SK-N-SH (cell line): ENCODE data around the gene RAPGEF1. TPM values are rescaled to one million over a fixed set of nuclear protein-coding genes. Genes with fewer than 3 reads are reported as not detected.

Source experiments
- CTCF ChIA-PET: fragments of 300-600, 350-600 bp; formaldehyde crosslinking; extraction: SDS; loops from one replicate; lab custom pipeline; 2021; lab: Yijun Ruan, JAX
- POLR2A ChIA-PET: fragments of 350-600 bp; sonication (Branson Sonifier 250); formaldehyde crosslinking; extraction: SDS; loops from one replicate; lab custom pipeline; 2020; ENCODE audit warnings: antibody characterized with exemption, inconsistent platforms; lab: Yijun Ruan, JAX
- DNase-seq: peaks from one replicate; pipeline ENCODE4 v3.0.0; 2012
- H2AFZ ChIP-seq: fragments of 200-600 bp; sonication (generic); 2 replicates; pipeline ENCODE4 v1.8.1; 2016; ENCODE audit warnings: antibody characterized with exemption, mild to moderate bottlenecking, low read depth
- H3F3A ChIP-seq: fragments of 200-600 bp; sonication (generic); replicated peaks from 2 replicates; pipeline ENCODE3; 2016; ENCODE audit warnings: antibody characterized with exemption, mild to moderate bottlenecking; ENCODE audit not compliant: insufficient read depth
- H3K27ac ChIP-seq, 2 experiments: fragments of 200-500 bp in 1 of 2; fragments of 200-600 bp in 1 of 2; sonication (Bioruptor generic) in 1 of 2; sonication (generic), shearing (Covaris generic) in 1 of 2; 2 replicates each; pipeline versions ENCODE4 v1.5.1 to v1.6.1; 2014 to 2016; ENCODE audit warnings: low read depth in 2 of 2, inconsistent platforms in 1 of 2, low read length in 1 of 2, mild to moderate bottlenecking in 1 of 2, mixed read lengths in 1 of 2
- H3K27me3 ChIP-seq: fragments of 200-600 bp; sonication (generic), shearing (Covaris generic); 2 replicates; pipeline ENCODE4 v1.6.1; 2016; ENCODE audit warnings: mixed run types; ENCODE audit not compliant: insufficient read depth
- H3K36me3 ChIP-seq, 2 experiments: fragments of 200-500 bp in 1 of 2; fragments of 200-600 bp in 1 of 2; sonication (Bioruptor generic) in 1 of 2; sonication (generic) in 1 of 2; replicated peaks in 1 of 2; 2 replicates each; pipeline versions ENCODE3 to v1.5.1; 2014 to 2016; ENCODE audit warnings: low read length in 1 of 2, mild to moderate bottlenecking in 1 of 2; ENCODE audit not compliant: insufficient read depth in 2 of 2, control insufficient read depth in 1 of 2
- H3K4me1 ChIP-seq, 2 experiments: fragments of 200-500 bp in 1 of 2; fragments of 200-600 bp in 1 of 2; sonication (Bioruptor generic) in 1 of 2; sonication (generic), shearing (Covaris generic) in 1 of 2; 2 replicates each; pipeline versions ENCODE4 v1.5.1 to v1.6.1; 2014 to 2016; ENCODE audit warnings: low read depth in 1 of 2, low read length in 1 of 2, mixed run types in 1 of 2; ENCODE audit not compliant: insufficient read depth in 2 of 2, control insufficient read depth in 1 of 2
- H3K4me2 ChIP-seq: fragments of 200-600 bp; sonication (generic), shearing (Covaris generic); 2 replicates; pipeline ENCODE4 v1.6.1; 2017; ENCODE audit warnings: mixed run types
- H3K4me3 ChIP-seq, 2 experiments: fragments of 200-500 bp in 1 of 2; fragments of 200-600 bp in 1 of 2; sonication (Bioruptor generic) in 1 of 2; sonication (generic), shearing (Covaris generic) in 1 of 2; 2 replicates each; pipeline versions ENCODE4 v1.5.1 to v1.8.1; 2014 to 2016; ENCODE audit warnings: low read depth in 2 of 2, inconsistent platforms in 1 of 2, low read length in 1 of 2, mild to moderate bottlenecking in 1 of 2, mixed read lengths in 1 of 2, moderate library complexity in 1 of 2
- H3K79me2 ChIP-seq: fragments of 200-600 bp; sonication (generic); 2 replicates; pipeline ENCODE4 v1.8.1; 2017; ENCODE audit warnings: mild to moderate bottlenecking; ENCODE audit not compliant: insufficient read depth
- H3K9ac ChIP-seq: fragments of 200-600 bp; sonication (generic); 2 replicates; pipeline ENCODE4 v1.6.1; 2017; ENCODE audit warnings: mixed run types
- H3K9me2 ChIP-seq: fragments of 200-600 bp; sonication (generic); 2 replicates; pipeline ENCODE4 v1.6.1; 2017; ENCODE audit warnings: mixed run types
- H3K9me3 ChIP-seq: fragments of 200-600 bp; sonication (generic); 2 replicates; pipeline ENCODE4 v1.6.1; 2017; ENCODE audit warnings: mixed run types, mild to moderate bottlenecking, moderate library complexity
- H4K20me1 ChIP-seq: fragments of 200-600 bp; sonication (generic); 2 replicates; pipeline ENCODE4 v1.6.1; 2017; ENCODE audit warnings: mild to moderate bottlenecking, mixed run types; ENCODE audit not compliant: insufficient read depth
- ELF1 ChIP-seq: IDR thresholded peaks from 2 replicates; pipeline ENCODE4 v1.4.0; 2012
- FOSL2 ChIP-seq: IDR thresholded peaks from 2 replicates; pipeline ENCODE4 v1.4.0; 2012; ENCODE audit warnings: low read depth, mild to moderate bottlenecking, moderate library complexity, borderline replicate concordance
- FOXM1 ChIP-seq: IDR thresholded peaks from 2 replicates; pipeline ENCODE4 v1.4.0; 2012; ENCODE audit warnings: low read depth, mild to moderate bottlenecking
- GABPA ChIP-seq: IDR thresholded peaks from 2 replicates; pipeline ENCODE4 v1.4.0; 2012; ENCODE audit warnings: low read depth, mild to moderate bottlenecking
- JUND ChIP-seq: IDR thresholded peaks from 2 replicates; pipeline ENCODE4 v1.4.0; 2012
- MXI1 ChIP-seq: IDR thresholded peaks from 2 replicates; pipeline ENCODE4 v1.6.1; 2012; ENCODE audit warnings: mild to moderate bottlenecking, low read depth, low read length, improper control_type of control experiment
- REST ChIP-seq: IDR thresholded peaks from 2 replicates; pipeline ENCODE4 v1.6.1; 2012; ENCODE audit warnings: mild to moderate bottlenecking, low read depth, low read length, moderate library complexity
- USF1 ChIP-seq: IDR thresholded peaks from 2 replicates; pipeline ENCODE4 v1.4.0; 2012; ENCODE audit warnings: low read depth, borderline replicate concordance
- YY1 ChIP-seq: IDR thresholded peaks from 2 replicates; pipeline ENCODE4 v1.4.0; 2012; ENCODE audit warnings: low read depth, mild to moderate bottlenecking
- WGBS: methylation state at CpG from one replicate; pipeline ENCODE4 v1.1.6; 2017; ENCODE audit warnings: low lambda C conversion rate; 5-methylcytosine and 5-hydroxymethylcytosine counted together
- polyA plus RNA-seq, 3 experiments: library from polyadenylated mRNA; depleted of rRNA; stranded (reverse); fragments of >200 nt; gene quantifications; 2 replicates each; pipeline ENCODE4 v1.2.3, GENCODE V29; 2012

RAPGEF1 gene
- polyA plus RNA-seq, 1 of the 3 experiments (the other 2 are of a cell fraction): 26.2 TPM

GRCh38 chr9:131539223-131539923 is 200.5 kb downstream of the RAPGEF1 start (continued):
- TF ChIP-seq FOXM1 (no peak), REST (no peak)

- Histone ChIP-seq H3K36me3 (no peaks in the 10 kb centered on the region), H3K4me3 (no peak overlapping the region), H3K9ac (no peak overlapping the region), H3K27ac (no peak overlapping the region), H3K9me3 (peaks cover 6% of the 10 kb centered on the region; the same call in 1 of the 2 replicates), H4K20me1 (no peaks in the 10 kb centered on the region), H3K4me1 (peaks cover 0 to 3% of the 10 kb centered on the region in 2 experiments; a peak in 1 of 4 replicates), H3K79me2 (no peaks in the 10 kb centered on the region), H3K4me2 (no peak overlapping the region), H3F3A (no peaks in the 10 kb centered on the region), H2AFZ (no peak overlapping the region), H3K9me2 (no peaks in the 10 kb centered on the region), H3K27me3 (no peaks in the 10 kb centered on the region)
- TF ChIP-seq ELF1 (no peak), FOSL2 (no peak), YY1 (no peak), MXI1 (no peak), USF1 (no peak)
- ChIA-PET POLR2A (no interaction called here), CTCF (no interaction called here)
- 89% methylated on average over 19 of the region's 19 CpGs for WGBS
- no peak for DNase-seq
Observed at GRCh38 chr9:131537946-131538345, 201.9 kb downstream of the RAPGEF1 start.

- no peak overlapping the region for H3K9ac ChIP-seq
- no peak overlapping the region for H3K4me2 ChIP-seq
- no peak overlapping the region for H3K27ac ChIP-seq
- no peaks in the 10 kb centered on the region for H3K9me2 ChIP-seq
- 75% methylated on average over 8 of the region's 8 CpGs for WGBS
- H3F3A ChIP-seq: no peaks in the 10 kb centered on the region
- no peaks in the 10 kb centered on the region for H3K27me3 ChIP-seq
- ChIA-PET CTCF (no interaction called here), POLR2A (no interaction called here)
- TF ChIP-seq GABPA: no peak
- TF ChIP-seq JUND: no peak
- no peak for TF ChIP-seq ELF1
- H3K79me2 ChIP-seq: peaks cover 13% of the 10 kb centered on the region; the same call in 1 of the 2 replicates
- no peak overlapping the region for H2AFZ ChIP-seq
- DNase-seq: no peak
- no peaks in the 10 kb centered on the region for H4K20me1 ChIP-seq
- peaks cover 0 to 10% of the 10 kb centered on the region in 2 experiments; a peak in 1 of 4 replicates for H3K4me1 ChIP-seq
- H3K36me3 ChIP-seq: no peaks in the 10 kb centered on the region
- no peaks in the 10 kb centered on the region for H3K9me3 ChIP-seq
- no peak overlapping the region for H3K4me3 ChIP-seq
Observed at GRCh38 chr9:131534721-131535237, 205.1 kb downstream of the RAPGEF1 start.
